CD4-positive, alpha-beta T cell (primary cell): ENCODE data around the gene NEK7. TPM values are rescaled to one million over a fixed set of nuclear protein-coding genes. Genes with fewer than 3 reads are reported as not detected.
A peak's percentile ranks its signal among the peaks of the same experiment; 100 is the strongest.

Experiments used
- ATAC-seq: fragments of 200-7000 bp; cut with Tn5 transposase; one replicate; pipeline ENCODE4 v1.10.0; 2022; ENCODE audit warnings: mild to moderate bottlenecking; ENCODE audit not compliant: poor library complexity
- CTCF ChIA-PET: fragments of 350-600 bp; sonication (Branson Sonifier 250); formaldehyde crosslinking; loops from one replicate; lab custom pipeline; 2021; ENCODE audit warnings: antibody characterized with exemption, inconsistent platforms; lab: Charles Lee
- POLR2A ChIA-PET: fragments of 350-600 bp; sonication (Branson Sonifier 250); formaldehyde crosslinking; loops from one replicate; lab custom pipeline; 2021; ENCODE audit warnings: antibody characterized with exemption, inconsistent platforms; lab: Charles Lee
- DNase-seq, 14 experiments: peaks; one replicate each; pipeline ENCODE4 v3.0.0-alpha.2; 2013 to 2020; ENCODE audit warnings: mixed read lengths in 2 of 14
- H3K27ac ChIP-seq, 2 donors: one replicate each; pipeline versions ENCODE4 v1.5.1 to v1.7.0; 2013; ENCODE audit warnings: low read length in 2 of 2, low read depth in 1 of 2, mild to moderate bottlenecking in 1 of 2
- H3K27me3 ChIP-seq, 2 experiments: 1 replicate in 1 of 2; 2 replicates in 1 of 2; pipeline versions ENCODE4 v1.6.1 to v1.7.0; 2013; ENCODE audit warnings: low read length in 2 of 2, control low read depth in 1 of 2, mild to moderate bottlenecking in 1 of 2, moderate library complexity in 1 of 2; ENCODE audit not compliant: insufficient read depth in 2 of 2, control insufficient read depth in 1 of 2
- H3K36me3 ChIP-seq: one replicate; pipeline ENCODE4 v1.6.1; 2013; ENCODE audit warnings: low read length, control low read depth; ENCODE audit not compliant: insufficient read depth
- H3K4me1 ChIP-seq: one replicate; pipeline ENCODE4 v1.6.1; 2013; ENCODE audit warnings: low read length, control low read depth; ENCODE audit not compliant: insufficient read depth
- H3K4me3 ChIP-seq: one replicate; pipeline ENCODE4 v1.5.1; 2013; ENCODE audit warnings: mild to moderate bottlenecking, low read length, moderate library complexity
- H3K9me3 ChIP-seq, 2 experiments: 1 replicate in 1 of 2; 2 replicates in 1 of 2; pipeline versions ENCODE4 v1.6.1 to v1.7.0; 2013; ENCODE audit warnings: low read length in 2 of 2, mild to moderate bottlenecking in 2 of 2, control low read depth in 1 of 2, moderate library complexity in 1 of 2; ENCODE audit not compliant: control insufficient read depth in 1 of 2, insufficient read depth in 1 of 2
- H3K27ac Mint-ChIP-seq: one replicate; pipeline ENCODE4 v1.8.0; 2020; ENCODE audit warnings: mixed read lengths
- H3K27me3 Mint-ChIP-seq: one replicate; pipeline ENCODE4 v1.8.0; 2021; ENCODE audit warnings: mixed read lengths
- H3K36me3 Mint-ChIP-seq: one replicate; pipeline ENCODE4 v1.8.0; 2021; ENCODE audit warnings: low read depth, mixed read lengths
- H3K4me1 Mint-ChIP-seq: one replicate; pipeline ENCODE4 v1.8.0; 2021; ENCODE audit warnings: low read depth, mixed read lengths
- H3K4me3 Mint-ChIP-seq: one replicate; pipeline ENCODE4 v1.8.0; 2020; ENCODE audit warnings: mild to moderate bottlenecking, mixed read lengths
- H3K9me3 Mint-ChIP-seq: one replicate; pipeline ENCODE4 v1.8.0; 2020; ENCODE audit warnings: mixed read lengths
- CTCF ChIP-seq: fragments of 200-600 bp; IDR thresholded peaks from one replicate; pipeline ENCODE4 v1.8.0; 2022; ENCODE audit warnings: antibody characterized with exemption, mild to moderate bottlenecking
- intact Hi-C, 2 experiments: fragments of 100-400 bp; cut with DNase I in 1 of 2; cut with micrococcal nuclease in 1 of 2; formaldehyde crosslinking; loops; one replicate each; pipeline versions ENCODE4 v1.15.1 to v1.9.0; 2023 to 2025; cut with DNase I, micrococcal nuclease
- total RNA-seq, 174 experiments: library from RNA in 2 of 174; stranded (reverse) in 2 of 174; gene quantifications; one replicate each; pipeline ENCODE4 v1.2.3 and lab custom pipeline; 2021 to 2026

The NEK7 gene
- total RNA-seq, 2 experiments from 2014 or later = 11.8 to 13.0 TPM

DNA sequence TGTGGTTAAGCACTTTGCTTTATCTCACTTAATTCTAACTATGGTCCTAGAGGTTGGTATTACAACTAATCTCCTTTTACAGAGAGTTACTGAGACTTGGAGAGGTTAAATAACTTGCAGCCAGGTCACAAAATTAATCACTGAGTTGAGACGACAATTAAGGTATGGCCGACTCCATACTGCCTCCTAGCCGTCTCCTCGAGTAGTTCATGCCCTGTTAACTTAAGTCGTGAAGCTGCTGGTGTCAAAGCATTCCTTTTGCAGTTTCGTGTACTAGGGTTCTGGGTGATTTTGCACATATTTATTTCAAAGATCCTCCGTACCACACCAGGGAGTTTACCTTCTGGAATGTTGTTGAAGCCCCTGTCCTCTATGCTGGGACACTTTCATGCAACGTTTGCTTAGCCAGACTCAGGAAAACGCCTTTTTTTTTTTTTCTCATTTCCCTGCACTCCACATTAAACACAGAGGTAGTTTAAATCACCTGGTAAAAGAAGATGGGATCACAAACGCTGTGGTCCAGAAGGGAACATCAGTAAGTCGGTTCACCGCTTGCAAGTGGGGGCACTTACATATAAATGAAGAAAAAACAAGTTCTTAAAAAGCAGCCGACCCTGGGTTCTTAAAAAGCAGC, 570 bp upstream of the NEK7 start:
- Histone ChIP-seq H3K27me3 (no peaks in the 10 kb centered on the region), H3K36me3 (no peaks in the 10 kb centered on the region), H3K4me3 (peak overlapping the region; percentile 87), H3K27ac (peak overlapping the region; percentile 63 to 95), H3K4me1 (peaks cover 17% of the 10 kb centered on the region), H3K9me3 (no peaks in the 10 kb centered on the region)
- POLR2A ChIA-PET = interaction anchor here (0.9 to 7.4 kb wide), 7 partner anchors 17 to 526 kb away, joined by 3 to 160 read pairs (median 5); no protein-coding TSS in a partner anchor
- intact Hi-C loops = loop anchor here (1.0 to 10.0 kb wide), 8 partner anchors 33 to 526 kb away; partner anchors contain the start of genes C1orf53 (in 1 of the 2) and DENND1B (in 1 of the 2)
- Mint-ChIP-seq H3K4me1 (peaks cover 42% of the 10 kb centered on the region), H3K9me3 (no peaks in the 10 kb centered on the region), H3K27ac (peak overlapping the region; percentile 95), H3K36me3 (peaks cover 22% of the 10 kb centered on the region), H3K27me3 (no peaks in the 10 kb centered on the region), H3K4me3 (peak overlapping the region; percentile 96)
- peak; percentile 43 to 89 (median 64) for DNase-seq
- CTCF ChIA-PET = interaction anchor here (0.6 to 1.8 kb wide), 19 partner anchors 10 to 324 kb away, joined by 3 to 18 read pairs (median 4); no protein-coding TSS in a partner anchor
- TF ChIP-seq CTCF = peak; percentile 81
- peak; percentile 45 for ATAC-seq

DNA sequence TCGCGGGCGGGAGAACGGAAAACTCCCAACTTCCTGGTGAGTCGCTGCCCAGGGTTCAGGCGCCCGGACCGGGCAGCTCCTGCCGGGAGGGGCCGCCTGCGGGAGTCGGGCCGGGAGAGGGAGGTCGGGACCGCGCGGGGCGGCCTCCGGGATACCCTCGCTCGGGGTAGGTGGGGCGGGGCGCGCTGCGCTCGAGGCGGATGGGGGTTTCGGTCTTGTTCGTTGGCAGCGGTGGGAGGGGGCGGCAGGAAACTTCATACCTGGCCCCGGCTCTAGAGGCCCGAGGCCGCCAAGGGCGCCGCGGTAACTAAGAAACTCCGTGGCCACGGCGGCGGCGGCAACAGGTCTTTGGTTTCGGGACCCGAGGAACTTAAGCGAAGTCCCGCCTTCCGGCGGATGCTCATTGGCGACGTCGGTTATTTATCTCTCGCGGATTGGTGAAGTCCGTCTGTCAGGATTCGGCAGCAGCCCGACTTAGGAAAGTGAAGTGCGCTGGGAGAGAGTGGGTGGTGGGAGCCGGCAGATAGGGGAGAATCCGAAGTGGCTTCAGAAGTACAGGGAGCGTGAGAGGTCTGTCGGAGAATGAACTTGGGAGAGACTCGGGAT, 546 bp downstream of the NEK7 start:
- H3K4me1 Mint-ChIP-seq = peaks cover 54% of the 10 kb centered on the region
- H3K9me3 ChIP-seq = no peaks in the 10 kb centered on the region
- H3K27ac ChIP-seq = peak overlapping the region; percentile 86 to 95
- no peaks in the 10 kb centered on the region for H3K36me3 ChIP-seq
- ChIA-PET CTCF (interaction anchor here (1.1 to 1.7 kb wide), 5 partner anchors 12 to 69 kb away, joined by 3 to 9 read pairs (median 4); no protein-coding TSS in a partner anchor), POLR2A (interaction anchor here (0.8 to 7.4 kb wide), 14 partner anchors 15 to 780 kb away, joined by 3 to 160 read pairs (median 4); partner anchors contain the start of gene C1orf53)
- H3K9me3 Mint-ChIP-seq = no peaks in the 10 kb centered on the region
- peak overlapping the region; percentile 97 for H3K4me3 Mint-ChIP-seq
- no peaks in the 10 kb centered on the region for H3K27me3 Mint-ChIP-seq
- peak; percentile 62 to 93 (median 75) for DNase-seq
- no peaks in the 10 kb centered on the region for H3K27me3 ChIP-seq
- H3K27ac Mint-ChIP-seq = peak overlapping the region; percentile 98
- peaks cover 22% of the 10 kb centered on the region for H3K36me3 Mint-ChIP-seq
- no peak for TF ChIP-seq CTCF
- peak; percentile 45 for ATAC-seq
- intact Hi-C loops = loop anchor here (1.0 to 10.0 kb wide), 8 partner anchors 9 to 525 kb away; partner anchors contain the start of genes C1orf53 (in 1 of the 2) and DENND1B (in 1 of the 2)
- H3K4me1 ChIP-seq = peaks cover 23% of the 10 kb centered on the region
- peak overlapping the region; percentile 87 for H3K4me3 ChIP-seq
